NB4 (cell line): ENCODE measurements around the gene GPC5.

Experiments
- DNase-seq: peaks from one replicate; pipeline ENCODE4 v3.0.0; 2010; ENCODE audit warnings: low read depth
- H3K4me3 ChIP-seq: one replicate; pipeline ENCODE4 v1.5.1; 2011; ENCODE audit warnings: mild to moderate bottlenecking, low read depth, low read length, moderate library complexity
- CTCF ChIP-seq: IDR thresholded peaks from one replicate; pipeline ENCODE4 v1.5.1; 2012; ENCODE audit warnings: low read depth, low read length
- MAX ChIP-seq: IDR thresholded peaks from 2 replicates; pipeline ENCODE4 v1.6.1; 2011; ENCODE audit warnings: low read depth, low read length
- MYC ChIP-seq: IDR thresholded peaks from 2 replicates; pipeline ENCODE4 v1.6.1; 2011; ENCODE audit warnings: low read depth, low read length
- POLR2A ChIP-seq: IDR thresholded peaks from 2 replicates; pipeline ENCODE4 v1.6.1; 2011; ENCODE audit warnings: mild to moderate bottlenecking; ENCODE audit not compliant: insufficient read length; ENCODE audit errors: extremely low read depth

The GPC5 gene

DNA sequence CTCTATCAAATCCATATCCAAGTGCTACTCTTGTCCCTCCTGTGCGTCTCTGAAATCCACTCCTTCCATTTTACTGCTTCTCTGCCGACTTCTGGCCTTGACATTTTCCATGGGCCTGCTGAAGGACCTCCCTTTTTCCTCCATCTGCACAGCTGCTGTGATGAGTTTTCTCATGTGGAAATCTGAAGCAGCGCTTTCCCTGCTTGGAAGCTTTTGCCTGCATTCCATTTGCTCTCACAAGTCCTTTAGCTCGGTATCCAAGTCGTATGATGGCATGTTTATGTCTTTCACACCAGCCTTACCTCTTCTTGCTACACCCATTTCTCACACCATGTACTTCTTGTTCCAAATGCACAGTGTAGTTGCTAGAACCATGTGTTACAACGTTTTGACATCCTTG lies 328.2 kb downstream of the GPC5 start:
- DNase-seq = no peak
- TF ChIP-seq MAX (no peak), CTCF (no peak), POLR2A (no peak), MYC (no peak)
- H3K4me3 ChIP-seq = no peak overlapping the region

DNA sequence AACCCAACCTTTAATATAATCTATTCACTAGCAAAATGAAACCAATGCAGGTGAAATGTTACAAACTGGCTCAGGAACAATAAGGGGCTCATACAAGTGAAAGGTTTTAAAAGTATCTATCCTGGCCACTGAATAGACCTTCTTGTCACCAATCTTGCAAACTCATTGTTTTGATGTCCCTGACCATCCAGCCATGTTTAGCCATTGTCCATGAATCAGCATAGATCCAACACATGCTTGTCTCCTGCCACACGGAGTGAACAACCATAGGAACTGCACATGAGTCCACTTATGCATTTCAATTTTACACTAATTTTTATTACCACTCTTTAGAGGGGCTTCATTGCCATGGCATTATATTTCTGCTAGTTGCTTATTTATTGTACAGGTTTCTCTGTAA lies 331.4 kb downstream of the GPC5 start:
- no peak overlapping the region for H3K4me3 ChIP-seq
- TF ChIP-seq POLR2A (no peak), CTCF (no peak), MYC (no peak), MAX (no peak)
- DNase-seq = no peak

GRCh38 chr13:91739751-91740150 lies 341.3 kb downstream of the GPC5 start:
- no peak for TF ChIP-seq MAX
- TF ChIP-seq MYC = no peak
- no peak for TF ChIP-seq CTCF
- TF ChIP-seq POLR2A = no peak
- DNase-seq = no peak

GRCh38 chr13:91740756-91741155 lies 342.3 kb downstream of the GPC5 start:
- TF ChIP-seq MYC = no peak
- no peak for TF ChIP-seq CTCF
- no peak for TF ChIP-seq POLR2A
- no peak for TF ChIP-seq MAX
- no peak for DNase-seq

More at GRCh38 chr13:91739751-91740150, 341.3 kb downstream of the GPC5 start:
- no peak overlapping the region for H3K4me3 ChIP-seq

GRCh38 chr13:91741925-91742324 lies 343.5 kb downstream of the GPC5 start:
- TF ChIP-seq CTCF (no peak), MAX (no peak)
- DNase-seq = no peak
- H3K4me3 ChIP-seq = no peak overlapping the region

More at GRCh38 chr13:91740756-91741155, 342.3 kb downstream of the GPC5 start:
- H3K4me3 ChIP-seq = no peak overlapping the region

DNA sequence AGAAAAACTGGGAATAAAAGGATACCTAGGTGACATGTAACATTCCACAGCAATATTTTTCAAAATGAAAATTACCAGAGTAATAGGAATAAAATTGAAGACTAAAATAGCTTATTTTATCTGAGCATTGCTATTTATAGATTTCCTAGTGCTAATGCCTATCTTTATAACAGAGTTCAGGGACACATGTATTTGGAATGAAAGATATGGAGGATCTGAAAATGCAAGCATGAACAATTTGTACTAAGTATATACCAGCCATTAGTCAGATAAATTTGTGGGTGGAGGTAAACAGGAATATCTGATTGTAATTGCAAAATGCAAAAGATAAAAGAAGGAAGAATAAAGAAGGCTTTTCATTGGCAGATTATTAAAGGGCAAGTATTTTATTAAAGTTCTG lies 345.9 kb downstream of the GPC5 start:
- H3K4me3 ChIP-seq = no peak overlapping the region
- TF ChIP-seq CTCF (no peak), MAX (no peak), MYC (no peak), POLR2A (no peak)
- no peak for DNase-seq
